NCI-H2029 (cell line): ENCODE measurements around the gene CLEC2L.

Experiments used
- DNase-seq: peaks from one replicate; lab custom pipeline; 2025; lab: John Stamatoyannopoulos, UW

CLEC2L gene

GRCh38 chr7:139575338-139575680 lies 51.8 kb downstream of the CLEC2L start:
- no peak for DNase-seq

- no peak for DNase-seq
Observed at GRCh38 chr7:139576179-139576973, 52.9 kb downstream of the CLEC2L start.

- no peak for DNase-seq
Observed at GRCh38 chr7:139580435-139580834, 57.0 kb downstream of the CLEC2L start.

- DNase-seq: no peak
Observed at GRCh38 chr7:139582130-139582650, 58.7 kb downstream of the CLEC2L start.

- DNase-seq: no peak
Observed at GRCh38 chr7:139582671-139583155, 59.2 kb downstream of the CLEC2L start.

GRCh38 chr7:139583826-139584553 lies 60.5 kb downstream of the CLEC2L start:
- no peak for DNase-seq

GRCh38 chr7:139585042-139585441 lies 61.6 kb downstream of the CLEC2L start:
- no peak for DNase-seq

- no peak for DNase-seq
Observed at GRCh38 chr7:139586286-139586685, 62.8 kb downstream of the CLEC2L start.

GRCh38 chr7:139587535-139587934 lies 64.0 kb downstream of the CLEC2L start:
- DNase-seq: no peak

GRCh38 chr7:139588632-139589031 lies 65.1 kb downstream of the CLEC2L start:
- no peak for DNase-seq

GRCh38 chr7:139589474-139589873 lies 66.0 kb downstream of the CLEC2L start:
- no peak for DNase-seq

GRCh38 chr7:139591550-139592195 lies 68.2 kb downstream of the CLEC2L start:
- peak; percentile 41 for DNase-seq

- no peak for DNase-seq
Observed at GRCh38 chr7:139592801-139593461, 69.4 kb downstream of the CLEC2L start.

GRCh38 chr7:139594090-139594489 lies 70.6 kb downstream of the CLEC2L start:
- no peak for DNase-seq
